ENCODE measurements around the gene TSPAN6.

Gene TSPAN6

DNA sequence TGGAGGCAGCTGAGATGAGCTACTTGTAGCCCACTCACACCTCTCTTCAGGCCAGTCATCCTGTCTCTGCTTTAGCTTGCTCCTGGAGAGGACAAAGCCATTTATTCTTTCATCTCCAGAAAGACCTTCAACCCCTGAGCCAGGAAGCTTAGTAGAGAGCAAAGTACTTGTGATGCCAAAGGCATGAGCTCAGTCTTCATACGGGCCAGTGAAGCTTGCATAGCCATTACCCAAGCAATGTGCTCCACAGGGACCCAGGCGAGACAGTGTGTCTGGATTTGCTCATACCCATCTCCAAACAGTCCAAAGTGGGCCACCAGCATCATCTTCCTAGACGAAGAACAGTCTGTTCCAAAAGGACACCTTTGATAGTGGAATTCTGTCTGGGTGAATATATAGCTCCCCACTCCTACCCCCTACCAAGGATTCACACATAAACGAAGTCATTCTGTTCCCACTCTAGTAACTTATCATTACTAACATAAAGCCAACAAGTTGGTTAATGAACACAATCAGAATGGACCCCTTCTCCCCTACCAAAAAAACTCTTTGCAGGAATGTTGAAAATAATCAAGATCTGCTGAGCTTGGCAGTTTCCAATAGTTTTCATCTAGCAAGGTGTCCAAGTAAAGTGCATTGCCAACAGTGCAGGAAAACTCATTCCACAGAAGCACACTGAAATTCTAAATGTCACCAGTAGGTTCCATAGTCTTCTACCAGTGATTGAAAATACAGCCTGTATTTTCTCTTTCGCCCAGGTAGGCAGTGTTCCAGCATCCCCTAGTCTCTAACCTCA lies 45.2 kb downstream of the TSPAN6 start:
- H3K4me1 ChIP-seq (ENCODE audit: low read length): no peaks in the 10 kb centered on the region
- no peak overlapping the region for H2AFZ ChIP-seq (ENCODE audit: low read depth, low read length)
- no peaks in the 10 kb centered on the region for H3K79me2 ChIP-seq (ENCODE audit: low read length)
- H3K36me3 ChIP-seq (replicated peaks; ENCODE audit: low read depth, low read length): no peaks in the 10 kb centered on the region
- TF ChIP-seq, protein P1, sequence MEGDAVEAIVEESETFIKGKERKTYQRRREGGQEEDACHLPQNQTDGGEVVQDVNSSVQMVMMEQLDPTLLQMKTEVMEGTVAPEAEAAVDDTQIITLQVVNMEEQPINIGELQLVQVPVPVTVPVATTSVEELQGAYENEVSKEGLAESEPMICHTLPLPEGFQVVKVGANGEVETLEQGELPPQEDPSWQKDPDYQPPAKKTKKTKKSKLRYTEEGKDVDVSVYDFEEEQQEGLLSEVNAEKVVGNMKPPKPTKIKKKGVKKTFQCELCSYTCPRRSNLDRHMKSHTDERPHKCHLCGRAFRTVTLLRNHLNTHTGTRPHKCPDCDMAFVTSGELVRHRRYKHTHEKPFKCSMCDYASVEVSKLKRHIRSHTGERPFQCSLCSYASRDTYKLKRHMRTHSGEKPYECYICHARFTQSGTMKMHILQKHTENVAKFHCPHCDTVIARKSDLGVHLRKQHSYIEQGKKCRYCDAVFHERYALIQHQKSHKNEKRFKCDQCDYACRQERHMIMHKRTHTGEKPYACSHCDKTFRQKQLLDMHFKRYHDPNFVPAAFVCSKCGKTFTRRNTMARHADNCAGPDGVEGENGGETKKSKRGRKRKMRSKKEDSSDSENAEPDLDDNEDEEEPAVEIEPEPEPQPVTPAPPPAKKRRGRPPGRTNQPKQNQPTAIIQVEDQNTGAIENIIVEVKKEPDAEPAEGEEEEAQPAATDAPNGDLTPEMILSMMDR (IDR thresholded peaks at IDR 0.05; ENCODE audit: low read depth, low read length): no peak
- TF ChIP-seq EZH2phosphoT487 (IDR thresholded peaks at IDR 0.05; ENCODE audit: low read depth): no peak
- no peaks in the 10 kb centered on the region for H4K20me1 ChIP-seq (ENCODE audit: insufficient read depth, low read length)
- H3K27me3 ChIP-seq (ENCODE audit: low read depth, low read length): peaks cover 67% of the 10 kb centered on the region
- no peak overlapping the region for H3K4me3 ChIP-seq (ENCODE audit: low read length)
- no peak overlapping the region for H3K27ac ChIP-seq (ENCODE audit: low read length)
- no peaks in the 10 kb centered on the region for H3K9me3 ChIP-seq (ENCODE audit: insufficient read depth, low read length)
- H3K9ac ChIP-seq (ENCODE audit: low read length): no peak overlapping the region
- no peak overlapping the region for H3K4me2 ChIP-seq (ENCODE audit: low read length)

DNA sequence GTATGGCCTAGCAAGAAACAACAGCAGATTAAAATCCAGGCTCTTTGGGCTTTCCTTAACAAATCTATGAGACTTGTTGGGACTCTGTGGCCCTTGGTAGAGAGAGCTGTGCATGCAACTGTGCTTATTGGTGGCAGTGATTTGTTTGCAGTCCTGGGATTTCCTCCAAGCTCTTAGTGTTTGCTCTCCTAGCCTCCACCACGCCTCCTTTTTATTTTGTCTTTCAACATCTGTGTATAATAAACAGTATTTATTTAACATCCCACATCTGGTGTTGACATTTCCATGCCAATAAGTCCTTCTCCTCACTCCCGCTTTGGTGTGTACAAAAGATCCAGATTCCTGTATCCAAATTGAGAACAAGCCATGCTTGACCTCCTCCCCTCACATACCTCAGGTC lies 48.7 kb downstream of the TSPAN6 start:
- Histone ChIP-seq H3K4me1 (ENCODE audit: low read length) (no peaks in the 10 kb centered on the region), H3K4me2 (ENCODE audit: low read length) (no peak overlapping the region), H3K4me3 (ENCODE audit: low read length) (no peak overlapping the region), H2AFZ (ENCODE audit: low read depth, low read length) (no peak overlapping the region), H3K27ac (ENCODE audit: low read length) (no peak overlapping the region), H4K20me1 (ENCODE audit: insufficient read depth, low read length) (no peaks in the 10 kb centered on the region), H3K36me3 (replicated peaks; ENCODE audit: low read depth, low read length) (no peaks in the 10 kb centered on the region), H3K27me3 (ENCODE audit: low read depth, low read length) (peaks cover 80% of the 10 kb centered on the region), H3K9me3 (ENCODE audit: insufficient read depth, low read length) (no peaks in the 10 kb centered on the region), H3K79me2 (ENCODE audit: low read length) (no peaks in the 10 kb centered on the region), H3K9ac (ENCODE audit: low read length) (no peak overlapping the region)
- TF ChIP-seq EZH2phosphoT487 (IDR thresholded peaks at IDR 0.05; ENCODE audit: low read depth): no peak
- TF ChIP-seq, protein P1 (IDR thresholded peaks at IDR 0.05; ENCODE audit: low read depth, low read length): no peak

DNA sequence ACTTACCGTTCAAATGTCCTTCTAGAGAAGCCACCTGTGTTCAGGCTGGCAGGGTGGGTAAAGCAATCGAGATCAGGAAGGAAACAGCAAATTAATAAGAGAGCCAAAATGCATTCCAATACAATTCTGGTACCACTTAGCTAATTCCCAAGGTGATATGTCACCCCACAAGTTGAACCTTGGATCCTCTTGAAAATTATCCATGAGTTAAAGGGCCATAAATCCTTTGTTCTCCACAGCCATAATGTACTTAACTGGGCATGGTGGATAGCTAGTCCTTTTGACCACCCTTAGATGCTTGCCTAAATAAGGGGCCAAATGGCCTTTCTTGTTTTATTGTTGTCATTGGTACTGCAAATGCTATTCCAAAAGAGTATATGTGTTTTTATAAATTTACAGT lies 49.9 kb downstream of the TSPAN6 start:
- Histone ChIP-seq H3K79me2 (ENCODE audit: low read length) (no peaks in the 10 kb centered on the region), H3K36me3 (replicated peaks; ENCODE audit: low read depth, low read length) (no peaks in the 10 kb centered on the region), H3K27ac (ENCODE audit: low read length) (no peak overlapping the region), H4K20me1 (ENCODE audit: insufficient read depth, low read length) (no peaks in the 10 kb centered on the region), H2AFZ (ENCODE audit: low read depth, low read length) (no peak overlapping the region), H3K4me1 (ENCODE audit: low read length) (no peaks in the 10 kb centered on the region), H3K9me3 (ENCODE audit: insufficient read depth, low read length) (no peaks in the 10 kb centered on the region), H3K4me2 (ENCODE audit: low read length) (no peak overlapping the region), H3K9ac (ENCODE audit: low read length) (no peak overlapping the region), H3K4me3 (ENCODE audit: low read length) (no peak overlapping the region), H3K27me3 (ENCODE audit: low read depth, low read length) (peaks cover 80% of the 10 kb centered on the region)
- TF ChIP-seq EZH2phosphoT487 (IDR thresholded peaks at IDR 0.05; ENCODE audit: low read depth): no peak
- TF ChIP-seq, protein P1 (IDR thresholded peaks at IDR 0.05; ENCODE audit: low read depth, low read length): no peak

DNA sequence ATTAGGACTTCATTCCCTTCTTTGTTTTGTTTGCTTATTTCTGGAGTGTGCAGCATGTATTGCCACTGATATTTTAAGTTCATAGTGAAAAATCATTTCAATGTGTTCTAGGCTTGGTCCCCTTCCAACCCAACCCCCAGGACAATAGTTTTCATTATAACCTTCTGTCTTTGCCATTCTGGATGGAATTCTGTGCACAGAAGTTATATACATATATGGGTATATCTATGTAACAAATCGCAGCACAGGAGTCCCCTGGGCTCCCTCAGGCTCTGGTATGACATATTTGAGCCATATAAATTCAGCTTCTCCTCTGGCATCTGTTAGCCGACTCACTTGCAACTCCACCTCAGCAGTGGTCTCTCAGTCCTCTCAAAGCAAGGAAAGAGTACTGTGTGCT lies 52.0 kb downstream of the TSPAN6 start, which contains the start of gene TNMD:
Gene TNMD, plus strand, starts transcription at position 326 of the 400 bp plus-strand sequence. CDS start 83 bp downstream, outside the sequence.
- no peak for TF ChIP-seq EZH2phosphoT487 (IDR thresholded peaks at IDR 0.05; ENCODE audit: low read depth)
- TF ChIP-seq, protein P1 (IDR thresholded peaks at IDR 0.05; ENCODE audit: low read depth, low read length): no peak
- no peak within 1 kb of the TSS for H3K4me3 ChIP-seq (ENCODE audit: low read length)
- H3K27ac ChIP-seq (ENCODE audit: low read length): no peak within 1 kb of the TSS
- no peak within 1 kb of the TSS for H3K9ac ChIP-seq (ENCODE audit: low read length)
- no peaks in the 10 kb centered on the region for H4K20me1 ChIP-seq (ENCODE audit: insufficient read depth, low read length)
- H2AFZ ChIP-seq (ENCODE audit: low read depth, low read length): no peak within 1 kb of the TSS
- no peaks in the 10 kb centered on the region for H3K36me3 ChIP-seq (replicated peaks; ENCODE audit: low read depth, low read length)
- no peaks in the 10 kb centered on the region for H3K4me1 ChIP-seq (ENCODE audit: low read length)
- H3K4me2 ChIP-seq (ENCODE audit: low read length): no peak within 1 kb of the TSS
- H3K27me3 ChIP-seq (ENCODE audit: low read depth, low read length): peaks cover 66% of the 10 kb centered on the region
- no peaks in the 10 kb centered on the region for H3K9me3 ChIP-seq (ENCODE audit: insufficient read depth, low read length)
- no peaks in the 10 kb centered on the region for H3K79me2 ChIP-seq (ENCODE audit: low read length)

Measured in OCI-LY3 (cell line).